ENCODE data around the gene RPL22. TPM values are rescaled to one million over a fixed set of nuclear protein-coding genes. Genes with fewer than 3 reads are reported as not detected.

The RPL22 gene
- total and polyA plus RNA-seq, 2 of the 4 experiments (the other 2 are of a cell fraction), result 26.2 to 131 TPM

DNA sequence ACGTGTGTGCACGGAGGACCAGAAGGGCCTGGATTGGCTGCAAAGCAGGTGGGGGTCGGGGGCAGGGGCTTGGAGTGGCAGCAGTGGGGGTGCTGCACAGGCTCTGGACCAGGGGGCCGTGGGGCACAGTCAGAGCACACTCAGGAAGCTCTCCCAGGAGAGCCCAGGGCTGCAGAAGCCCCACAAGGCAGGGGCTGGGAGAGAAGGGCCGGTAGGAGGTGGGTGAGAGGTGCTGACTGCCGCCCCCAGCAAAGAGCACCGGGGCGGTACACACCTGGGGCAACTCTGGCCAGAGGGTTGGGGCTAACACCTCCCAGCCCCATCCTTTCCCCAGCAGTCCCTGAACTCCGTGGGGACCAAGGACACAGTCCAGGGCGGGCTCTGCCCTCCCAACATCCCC is 33.2 kb downstream of the RPL22 start (continued):
- TF ChIP-seq RCOR1 (IDR thresholded peaks at IDR 0.05; ENCODE audit: insufficient replicate concordance, low read length) (no peak), CHD1 (IDR thresholded peaks at IDR 0.05; ENCODE audit: low read depth, low read length) (no peak), RFX5 (IDR thresholded peaks at IDR 0.05; ENCODE audit: low read depth, low read length) (no peak), CEBPB (IDR thresholded peaks at IDR 0.05; ENCODE audit: low read depth, low read length) (no peak), MAZ (IDR thresholded peaks at IDR 0.05; ENCODE audit: borderline replicate concordance, low read depth, low read length) (no peak)

DNA sequence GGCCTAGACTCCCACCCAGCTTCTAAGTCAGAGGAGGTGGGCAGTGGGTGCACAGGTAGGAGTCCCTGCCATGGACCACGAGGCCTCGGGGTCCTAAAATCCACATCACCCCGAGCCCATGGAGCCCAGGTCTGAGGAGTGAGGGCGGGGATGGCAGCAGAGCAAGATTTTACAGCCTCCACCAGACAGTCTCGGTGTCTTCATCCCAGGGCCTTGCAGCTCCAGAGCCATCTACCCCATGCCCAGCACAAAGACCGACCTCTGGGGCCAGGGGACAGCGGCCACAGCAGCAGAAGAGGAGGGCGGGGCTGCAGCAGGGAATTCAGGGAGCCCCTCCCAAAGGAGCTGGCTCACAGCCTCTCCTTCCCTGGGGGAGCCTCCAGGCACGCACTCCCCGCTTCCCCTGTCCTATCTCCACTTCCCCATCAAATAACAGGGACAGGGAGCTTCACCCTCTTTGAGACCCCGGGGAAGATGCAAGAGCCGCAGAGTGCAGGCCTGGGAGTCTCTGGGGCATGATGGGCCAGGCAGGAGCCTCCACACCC is 33.9 kb downstream of the RPL22 start:
- no peak overlapping the region for H4K8ac ChIP-seq (ENCODE audit: low read depth in 2 of 2, low read length in 2 of 2)
- H3K4me2 ChIP-seq (ENCODE audit: low read depth, low read length), result no peak overlapping the region
- no peak overlapping the region for H3K14ac ChIP-seq (replicated peaks; ENCODE audit: low read depth, low read length)
- H3K27ac ChIP-seq (ENCODE audit: insufficient read depth, low read length), result no peak overlapping the region
- ATAC-seq (ENCODE audit: low read depth), result no peak
- no peak overlapping the region for H4K5ac ChIP-seq (ENCODE audit: low read depth, low read length)
- no peak overlapping the region for H2BK15ac ChIP-seq (ENCODE audit: low read depth, low read length)
- no peaks in the 10 kb centered on the region for H3K79me1 ChIP-seq (ENCODE audit: low read depth in 1 of 2, low read length in 2 of 2)
- 60% methylated on average over 3 of the region's 12 CpGs; no CpG with 5 or more reads in 1 of the 2 experiments for WGBS, 2 experiments (ENCODE audit: extremely low coverage in 2 of 2, insufficient read length in 1 of 2)
- H2BK5ac ChIP-seq (ENCODE audit: low read depth, low read length, poor library complexity, severe bottlenecking), result no peak overlapping the region
- H2AFZ ChIP-seq (replicated peaks; ENCODE audit: low read length, poor library complexity), result no peak overlapping the region
- no peak overlapping the region for H3K4ac ChIP-seq (ENCODE audit: low read depth, low read length)
- no TSS peak for BruUV-seq (replicated peaks)
- in situ Hi-C loops (cut with MboI; ENCODE audit: low sequenced_read_pairs) (no loop called here), intact Hi-C loops (cut with micrococcal nuclease) (no loop called here), dilution Hi-C loops (cut with HindIII; ENCODE audit: low sequenced_read_pairs, unreplicated experiment) (no loop called here)
- no peaks in the 10 kb centered on the region for H3K9me3 ChIP-seq (ENCODE audit: control insufficient read depth, insufficient read depth, low read length)
- H3K36me3 ChIP-seq (ENCODE audit: control insufficient read depth, insufficient read depth, low read length), result no peaks in the 10 kb centered on the region
- ChIA-PET CTCF (no interaction called here), POLR2A (ENCODE audit: unreplicated experiment) (no interaction called here)
- H2BK120ac ChIP-seq (ENCODE audit: low read depth, low read length), result no peak overlapping the region
- no peaks in the 10 kb centered on the region for H4K20me1 ChIP-seq (ENCODE audit: insufficient read depth, low read length)
- no peak overlapping the region for H3K4me3 ChIP-seq (ENCODE audit: insufficient read depth, low read depth, low read length)
- H3K9ac ChIP-seq (ENCODE audit: low read depth, low read length), result no peak overlapping the region
- H4K91ac ChIP-seq (ENCODE audit: insufficient read depth, low read depth, low read length), result no peak overlapping the region
- no peaks in the 10 kb centered on the region for H3K9me1 ChIP-seq (ENCODE audit: insufficient read depth, low read length)
- no peak overlapping the region for H2AK5ac ChIP-seq (ENCODE audit: low read depth, low read length)
- no peak overlapping the region for H3K56ac ChIP-seq (ENCODE audit: extremely low read depth, insufficient read depth, low read length)
- DNase-seq, result no peak
- H3K23ac ChIP-seq (ENCODE audit: low read depth, low read length), result no peak overlapping the region
- no peak overlapping the region for H3K18ac ChIP-seq (ENCODE audit: low read depth, low read length)
- no peaks in the 10 kb centered on the region for H3K4me1 ChIP-seq (ENCODE audit: control insufficient read depth, insufficient read depth, low read length)
- no peak overlapping the region for H2BK20ac ChIP-seq (ENCODE audit: low read depth, low read length)
- no peak overlapping the region for H2AK9ac ChIP-seq (replicated peaks; ENCODE audit: low read depth, low read length, poor library complexity)
- H3K27me3 ChIP-seq (ENCODE audit: control insufficient read depth, insufficient read depth, low read length), result peaks cover 49% of the 10 kb centered on the region; the same call in 1 of the 2 replicates
- TF ChIP-seq, protein P1, sequence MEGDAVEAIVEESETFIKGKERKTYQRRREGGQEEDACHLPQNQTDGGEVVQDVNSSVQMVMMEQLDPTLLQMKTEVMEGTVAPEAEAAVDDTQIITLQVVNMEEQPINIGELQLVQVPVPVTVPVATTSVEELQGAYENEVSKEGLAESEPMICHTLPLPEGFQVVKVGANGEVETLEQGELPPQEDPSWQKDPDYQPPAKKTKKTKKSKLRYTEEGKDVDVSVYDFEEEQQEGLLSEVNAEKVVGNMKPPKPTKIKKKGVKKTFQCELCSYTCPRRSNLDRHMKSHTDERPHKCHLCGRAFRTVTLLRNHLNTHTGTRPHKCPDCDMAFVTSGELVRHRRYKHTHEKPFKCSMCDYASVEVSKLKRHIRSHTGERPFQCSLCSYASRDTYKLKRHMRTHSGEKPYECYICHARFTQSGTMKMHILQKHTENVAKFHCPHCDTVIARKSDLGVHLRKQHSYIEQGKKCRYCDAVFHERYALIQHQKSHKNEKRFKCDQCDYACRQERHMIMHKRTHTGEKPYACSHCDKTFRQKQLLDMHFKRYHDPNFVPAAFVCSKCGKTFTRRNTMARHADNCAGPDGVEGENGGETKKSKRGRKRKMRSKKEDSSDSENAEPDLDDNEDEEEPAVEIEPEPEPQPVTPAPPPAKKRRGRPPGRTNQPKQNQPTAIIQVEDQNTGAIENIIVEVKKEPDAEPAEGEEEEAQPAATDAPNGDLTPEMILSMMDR (conservative IDR thresholded peaks at IDR 0.05; ENCODE audit: low read depth, low read length), result no peak
- TF ChIP-seq RCOR1 (IDR thresholded peaks at IDR 0.05; ENCODE audit: insufficient replicate concordance, low read length) (no peak), FOS (IDR thresholded peaks at IDR 0.05; ENCODE audit: low read depth, low read length) (no peak), MXI1 (IDR thresholded peaks at IDR 0.05; ENCODE audit: borderline replicate concordance, low read depth, low read length) (no peak), SMC3 (IDR thresholded peaks at IDR 0.05; ENCODE audit: low read depth, low read length) (no peak), CEBPB (IDR thresholded peaks at IDR 0.05; ENCODE audit: low read depth, low read length) (no peak), CHD1 (IDR thresholded peaks at IDR 0.05; ENCODE audit: low read depth, low read length) (no peak), RFX5 (IDR thresholded peaks at IDR 0.05; ENCODE audit: low read depth, low read length) (no peak), NFE2L2 (IDR thresholded peaks at IDR 0.05; ENCODE audit: low read depth, low read length) (no peak), MAFK (IDR thresholded peaks at IDR 0.05; ENCODE audit: low read depth, low read length) (no peak)
- TF ChIP-seq, protein P2, sequence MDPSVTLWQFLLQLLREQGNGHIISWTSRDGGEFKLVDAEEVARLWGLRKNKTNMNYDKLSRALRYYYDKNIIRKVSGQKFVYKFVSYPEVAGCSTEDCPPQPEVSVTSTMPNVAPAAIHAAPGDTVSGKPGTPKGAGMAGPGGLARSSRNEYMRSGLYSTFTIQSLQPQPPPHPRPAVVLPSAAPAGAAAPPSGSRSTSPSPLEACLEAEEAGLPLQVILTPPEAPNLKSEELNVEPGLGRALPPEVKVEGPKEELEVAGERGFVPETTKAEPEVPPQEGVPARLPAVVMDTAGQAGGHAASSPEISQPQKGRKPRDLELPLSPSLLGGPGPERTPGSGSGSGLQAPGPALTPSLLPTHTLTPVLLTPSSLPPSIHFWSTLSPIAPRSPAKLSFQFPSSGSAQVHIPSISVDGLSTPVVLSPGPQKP (IDR thresholded peaks at IDR 0.05; ENCODE audit: borderline replicate concordance, low read depth, low read length), result no peak
- TF ChIP-seq, protein P3, sequence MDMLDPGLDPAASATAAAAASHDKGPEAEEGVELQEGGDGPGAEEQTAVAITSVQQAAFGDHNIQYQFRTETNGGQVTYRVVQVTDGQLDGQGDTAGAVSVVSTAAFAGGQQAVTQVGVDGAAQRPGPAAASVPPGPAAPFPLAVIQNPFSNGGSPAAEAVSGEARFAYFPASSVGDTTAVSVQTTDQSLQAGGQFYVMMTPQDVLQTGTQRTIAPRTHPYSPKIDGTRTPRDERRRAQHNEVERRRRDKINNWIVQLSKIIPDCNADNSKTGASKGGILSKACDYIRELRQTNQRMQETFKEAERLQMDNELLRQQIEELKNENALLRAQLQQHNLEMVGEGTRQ (IDR thresholded peaks at IDR 0.05; ENCODE audit: low read depth, low read length), result no peak

All from IMR-90 (cell line).